Karpas-422 (cell line): ENCODE results near the gene LY6G5B. TPM values are rescaled to one million over a fixed set of nuclear protein-coding genes. Genes with fewer than 3 reads are reported as not detected.
A peak's percentile ranks its signal among the peaks of the same experiment; 100 is the strongest.

Experiments
- DNase-seq: peaks from one replicate; pipeline ENCODE4 v3.0.0-alpha.2; 2015
- H2AFZ ChIP-seq: fragments of 200-600 bp; sonication (generic); 2 replicates; pipeline ENCODE4 v1.6.1; 2014; ENCODE audit warnings: antibody characterized with exemption, low read length, mixed read lengths
- H3K27ac ChIP-seq: fragments of 200-600 bp; sonication (generic); 2 replicates; pipeline ENCODE4 v1.5.1; 2014; ENCODE audit warnings: mild to moderate bottlenecking, low read length, moderate library complexity
- H3K27me3 ChIP-seq: fragments of 200-600 bp; sonication (generic); 2 replicates; pipeline ENCODE4 v1.6.1; 2014; ENCODE audit warnings: low read length, mixed read lengths
- H3K36me3 ChIP-seq: fragments of 200-600 bp; sonication (generic); 2 replicates; pipeline ENCODE4 v1.6.1; 2014; ENCODE audit warnings: low read length, mixed read lengths; ENCODE audit not compliant: insufficient read depth
- H3K4me1 ChIP-seq: fragments of 200-600 bp; sonication (generic); 2 replicates; pipeline ENCODE4 v1.6.1; 2014; ENCODE audit warnings: mild to moderate bottlenecking, low read length, mixed read lengths
- H3K4me2 ChIP-seq: fragments of 200-600 bp; sonication (generic); 2 replicates; pipeline ENCODE4 v1.6.1; 2014; ENCODE audit warnings: low read length, low read depth, mild to moderate bottlenecking; ENCODE audit not compliant: poor library complexity, severe bottlenecking
- H3K4me3 ChIP-seq: fragments of 200-600 bp; sonication (generic); 2 replicates; pipeline ENCODE4 v1.5.1; 2014; ENCODE audit warnings: mild to moderate bottlenecking, antibody characterized with exemption, low read length, mixed read lengths
- H3K79me2 ChIP-seq: fragments of 200-600 bp; sonication (generic); 2 replicates; pipeline ENCODE4 v1.6.1; 2014; ENCODE audit warnings: mild to moderate bottlenecking, low read length, mixed read lengths
- H3K9ac ChIP-seq: fragments of 200-600 bp; sonication (generic); 2 replicates; pipeline ENCODE4 v1.6.0; 2014; ENCODE audit warnings: low read length
- H3K9me2 ChIP-seq: fragments of 200-600 bp; sonication (generic), shearing (Covaris generic); replicated peaks from 2 replicates; pipeline ENCODE4 v1.6.0; 2014; ENCODE audit warnings: mild to moderate bottlenecking, low read length, moderate library complexity; ENCODE audit not compliant: insufficient read depth
- H3K9me3 ChIP-seq: fragments of 300-700, 200-600 bp; sonication (generic); 2 replicates; pipeline ENCODE4 v1.6.1; 2014; ENCODE audit warnings: low read length, mixed read lengths
- H4K20me1 ChIP-seq: fragments of 200-600 bp; sonication (generic); 2 replicates; pipeline ENCODE4 v1.6.1; 2014; ENCODE audit warnings: mild to moderate bottlenecking, antibody characterized with exemption, low read length, low read depth; ENCODE audit not compliant: insufficient read depth
- total RNA-seq: library from RNA; depleted of rRNA; stranded (reverse); fragments of >200 nt; shearing (Covaris generic); gene quantifications from 2 replicates; pipeline ENCODE4 v1.2.3, GENCODE V29; 2014; ENCODE audit warnings: low replicate concordance

The LY6G5B gene
- total RNA-seq, 1 experiment from 2014 or later: 7.3 TPM

DNA sequence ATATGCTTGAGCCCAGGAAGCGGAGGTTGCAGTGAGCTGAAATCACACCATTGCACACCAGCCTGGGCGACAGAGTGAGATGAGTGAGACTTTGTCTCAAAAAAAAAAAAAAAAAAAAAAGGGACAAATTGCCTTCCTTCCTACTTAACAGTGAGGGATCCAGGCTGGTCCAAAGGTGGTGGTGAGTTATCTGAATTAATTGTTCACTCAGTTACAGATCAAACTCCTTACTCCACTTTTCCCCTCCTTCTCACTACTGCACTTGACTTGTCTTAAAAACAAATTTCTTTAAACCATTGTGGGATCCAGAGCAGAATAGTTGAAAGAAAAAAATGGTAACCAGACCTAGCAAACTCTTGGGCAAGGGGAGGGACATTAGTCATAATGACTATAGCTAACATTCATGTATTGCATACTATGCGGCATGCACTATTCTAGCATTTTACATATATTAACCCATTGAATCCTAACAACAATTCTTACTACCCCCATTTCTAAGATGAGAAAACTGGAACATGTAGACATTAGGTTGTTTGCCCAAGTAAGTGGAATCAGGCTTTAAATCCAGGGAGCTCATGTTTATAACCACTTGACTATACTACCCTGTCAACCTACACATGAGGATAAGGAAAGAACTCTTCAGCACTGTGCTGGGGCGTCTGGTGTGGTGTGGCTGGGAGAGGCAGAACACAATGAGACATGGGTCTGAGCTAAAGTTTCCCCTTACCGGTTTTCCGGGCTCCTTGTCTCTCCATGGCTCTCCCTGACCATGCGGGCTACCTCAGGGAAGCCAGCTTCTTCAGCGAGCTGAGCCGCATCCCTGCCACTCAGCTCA lies 6.4 kb upstream of the LY6G5B start:
- no peak overlapping the region for H2AFZ ChIP-seq
- peaks cover 49% of the 10 kb centered on the region for H3K4me1 ChIP-seq
- H3K27ac ChIP-seq: no peak overlapping the region; the same call in 1 of the 2 replicates
- no peaks in the 10 kb centered on the region for H3K9me3 ChIP-seq
- H3K27me3 ChIP-seq: no peaks in the 10 kb centered on the region
- no peak for DNase-seq
- peak overlapping the region; percentile 90 for H3K9ac ChIP-seq
- peaks cover 62% of the 10 kb centered on the region for H3K79me2 ChIP-seq
- peaks cover 8% of the 10 kb centered on the region; the same call in 1 of the 2 replicates for H4K20me1 ChIP-seq
- no peaks in the 10 kb centered on the region for H3K9me2 ChIP-seq
- peak overlapping the region; percentile 91 for H3K4me3 ChIP-seq
- peaks cover 12% of the 10 kb centered on the region; the same call in 1 of the 2 replicates for H3K36me3 ChIP-seq
- H3K4me2 ChIP-seq: peak overlapping the region; percentile 89

GRCh38 chr6:31663961-31664789 lies 5.6 kb upstream of the LY6G5B start:
- Histone ChIP-seq H3K9me2 (no peaks in the 10 kb centered on the region), H4K20me1 (peaks cover 9% of the 10 kb centered on the region; the same call in 1 of the 2 replicates), H3K27ac (peak overlapping the region; percentile 89), H3K4me3 (peak overlapping the region; percentile 91), H3K27me3 (no peaks in the 10 kb centered on the region), H3K4me2 (peak overlapping the region; percentile 89), H3K9ac (peak overlapping the region; percentile 90), H3K9me3 (no peaks in the 10 kb centered on the region), H3K36me3 (peaks cover 21% of the 10 kb centered on the region), H3K4me1 (peaks cover 41% of the 10 kb centered on the region), H3K79me2 (peaks cover 56% of the 10 kb centered on the region), H2AFZ (no peak overlapping the region)
- DNase-seq: no peak

DNA sequence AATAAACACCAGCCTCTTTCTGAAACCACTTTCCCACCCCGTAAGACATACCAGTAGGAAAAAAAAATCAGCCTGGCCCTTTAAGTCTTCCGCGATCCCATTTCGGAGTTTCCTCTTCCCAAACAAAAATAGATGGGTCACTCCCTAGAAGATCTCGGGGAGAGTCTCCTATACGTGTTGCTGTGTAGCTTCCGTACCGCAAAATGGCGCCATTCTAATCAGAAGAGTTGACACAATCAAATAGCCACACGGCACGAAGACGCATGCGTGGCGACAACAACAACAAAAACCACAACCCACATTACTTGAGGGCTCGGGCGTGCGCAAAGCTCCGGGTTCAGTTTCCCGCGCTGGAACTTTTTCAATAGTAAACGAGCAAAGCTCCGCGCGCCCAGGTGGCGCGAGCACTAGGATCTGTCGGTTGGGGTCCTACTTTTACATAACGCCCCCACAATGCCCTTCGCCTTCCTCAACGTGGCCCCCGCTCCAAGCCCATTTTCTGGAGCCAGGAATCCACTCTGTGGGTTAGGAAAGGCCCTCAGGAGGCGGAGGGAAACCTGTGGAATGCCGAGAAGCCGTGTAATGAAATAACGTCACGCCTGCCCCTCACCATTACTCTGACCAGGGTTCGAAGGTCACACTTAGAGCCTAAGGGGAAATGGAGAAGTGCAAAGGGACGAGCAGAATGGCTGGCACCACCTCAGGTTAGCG lies 4.8 kb upstream of the LY6G5B start, which contains the start of gene GPANK1:
GPANK1 (minus strand) TSS at position 208 of the 711 bp plus-strand sequence. CDS start 519 bp downstream, outside the sequence.
- Histone ChIP-seq H3K36me3 (peaks cover 25% of the 10 kb centered on the region), H3K79me2 (peaks cover 48% of the 10 kb centered on the region), H3K27ac (peak within 1 kb of the TSS; percentile 89), H3K9me2 (no peaks in the 10 kb centered on the region), H2AFZ (no peak within 1 kb of the TSS), H3K9ac (peak within 1 kb of the TSS; percentile 90), H3K4me1 (peaks cover 35% of the 10 kb centered on the region), H3K4me2 (peak within 1 kb of the TSS; percentile 89), H3K27me3 (no peaks in the 10 kb centered on the region), H3K9me3 (no peaks in the 10 kb centered on the region), H3K4me3 (peak within 1 kb of the TSS; percentile 91), H4K20me1 (peaks cover 9% of the 10 kb centered on the region; the same call in 1 of the 2 replicates)
- peak; percentile 97 for DNase-seq

GRCh38 chr6:31665501-31666336 lies 4.1 kb upstream of the LY6G5B start, which contains the start of gene CSNK2B:
Gene CSNK2B, plus strand, starts transcription at chr6:31666080. Its CDS starts 752 bp downstream, at chr6:31666832.
- H3K27ac ChIP-seq: peak within 1 kb of the TSS; percentile 89
- H3K4me2 ChIP-seq: peak within 1 kb of the TSS; percentile 89
- H3K4me3 ChIP-seq: peak within 1 kb of the TSS; percentile 91
- no peaks in the 10 kb centered on the region for H3K9me3 ChIP-seq
- no peaks in the 10 kb centered on the region for H3K27me3 ChIP-seq
- peaks cover 44% of the 10 kb centered on the region for H3K79me2 ChIP-seq
- H3K9ac ChIP-seq: peak within 1 kb of the TSS; percentile 94
- DNase-seq: peak; percentile 99
- H3K36me3 ChIP-seq: peaks cover 27% of the 10 kb centered on the region
- no peaks in the 10 kb centered on the region for H3K9me2 ChIP-seq
- peaks cover 9% of the 10 kb centered on the region; the same call in 1 of the 2 replicates for H4K20me1 ChIP-seq
- no peak within 1 kb of the TSS for H2AFZ ChIP-seq
- H3K4me1 ChIP-seq: peaks cover 34% of the 10 kb centered on the region

- H3K4me1 ChIP-seq: peaks cover 29% of the 10 kb centered on the region
- H3K9ac ChIP-seq: peak overlapping the region; percentile 94
- no peaks in the 10 kb centered on the region for H3K9me3 ChIP-seq
- peaks cover 9% of the 10 kb centered on the region; the same call in 1 of the 2 replicates for H4K20me1 ChIP-seq
- H3K9me2 ChIP-seq: no peaks in the 10 kb centered on the region
- H3K4me3 ChIP-seq: peak overlapping the region; percentile 91
- H3K27ac ChIP-seq: peak overlapping the region; percentile 40
- DNase-seq: no peak
- H3K79me2 ChIP-seq: peaks cover 44% of the 10 kb centered on the region
- no peaks in the 10 kb centered on the region for H3K27me3 ChIP-seq
- H3K36me3 ChIP-seq: peaks cover 31% of the 10 kb centered on the region
- peak overlapping the region; percentile 85 for H3K4me2 ChIP-seq
- H2AFZ ChIP-seq: no peak overlapping the region
Observed at GRCh38 chr6:31666337-31666965, 3.3 kb upstream of the LY6G5B start.

DNA sequence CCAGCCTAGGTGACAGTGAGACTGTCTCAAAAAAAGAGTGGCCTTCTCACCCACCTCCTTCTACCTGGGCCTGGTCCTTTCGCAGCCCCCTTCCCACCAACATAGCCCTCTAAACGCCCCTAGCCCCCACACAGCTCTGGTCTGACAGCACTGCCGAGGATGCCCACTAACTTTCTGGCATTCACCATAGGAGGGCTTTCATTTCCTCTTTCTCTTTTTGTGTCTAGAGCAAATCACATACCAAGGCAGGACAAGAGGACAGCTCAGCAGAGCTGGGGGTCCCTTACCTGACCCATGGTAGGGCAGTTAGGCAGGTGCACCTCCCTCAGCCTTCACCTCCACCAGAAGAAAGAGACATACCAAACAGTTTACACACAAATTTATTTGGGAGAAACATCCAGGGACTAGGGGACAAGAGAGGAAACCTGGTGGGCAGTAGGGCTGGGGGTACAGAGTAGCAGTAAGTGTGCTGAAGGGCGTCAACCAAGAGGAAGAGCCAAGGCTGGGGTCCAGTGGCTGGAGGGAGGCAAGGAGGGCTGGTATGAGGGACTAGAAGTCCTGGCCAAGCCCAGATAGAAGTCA lies 6.6 kb downstream of the LY6G5B start:
- peaks cover 5% of the 10 kb centered on the region; the same call in 1 of the 2 replicates for H3K36me3 ChIP-seq
- no peak overlapping the region for H2AFZ ChIP-seq
- peak; percentile 64 for DNase-seq
- H3K4me1 ChIP-seq: peaks cover 11% of the 10 kb centered on the region
- H3K9me3 ChIP-seq: no peaks in the 10 kb centered on the region
- H3K4me3 ChIP-seq: no peak overlapping the region
- no peaks in the 10 kb centered on the region for H3K9me2 ChIP-seq
- H3K27ac ChIP-seq: no peak overlapping the region
- no peaks in the 10 kb centered on the region for H4K20me1 ChIP-seq
- H3K9ac ChIP-seq: no peak overlapping the region
- no peaks in the 10 kb centered on the region for H3K27me3 ChIP-seq
- H3K4me2 ChIP-seq: no peak overlapping the region
- H3K79me2 ChIP-seq: no peaks in the 10 kb centered on the region
